Activated naive CD4-positive, alpha-beta T cell treated with anti-CD3 and anti-CD28 coated beads, Interleukin-2, amount 50 U/mL, for 16 hours (primary cell): ENCODE results near the gene RAC2.

Experiments used
- DNase-seq: peaks from one replicate; pipeline ENCODE4 v3.0.0-alpha.2; 2020

Gene RAC2

GRCh38 chr22:37215890-37216289 is 28.2 kb downstream of the RAC2 start:
- DNase-seq: no peak

DNA sequence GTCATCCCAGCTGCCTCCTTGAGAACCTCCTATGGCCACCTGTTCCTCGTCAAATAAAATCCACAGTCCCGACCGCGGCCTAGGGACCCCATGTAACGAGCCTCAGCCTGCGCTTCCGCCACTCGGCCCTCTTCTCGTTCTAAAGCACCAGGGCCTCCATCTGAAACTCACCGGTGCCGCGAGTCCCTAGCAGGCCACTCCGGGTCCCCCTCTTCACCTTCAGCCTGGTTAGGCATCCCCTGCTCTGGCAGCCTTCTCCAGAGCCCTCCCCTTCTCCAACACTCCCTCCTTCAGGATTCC is 29.4 kb downstream of the RAC2 start:
- DNase-seq: peak; percentile 5

GRCh38 chr22:37213941-37214730 is 29.9 kb downstream of the RAC2 start:
- DNase-seq: peak; percentile 7

GRCh38 chr22:37213218-37213855 is 30.7 kb downstream of the RAC2 start:
- DNase-seq: peak; percentile 8

DNA sequence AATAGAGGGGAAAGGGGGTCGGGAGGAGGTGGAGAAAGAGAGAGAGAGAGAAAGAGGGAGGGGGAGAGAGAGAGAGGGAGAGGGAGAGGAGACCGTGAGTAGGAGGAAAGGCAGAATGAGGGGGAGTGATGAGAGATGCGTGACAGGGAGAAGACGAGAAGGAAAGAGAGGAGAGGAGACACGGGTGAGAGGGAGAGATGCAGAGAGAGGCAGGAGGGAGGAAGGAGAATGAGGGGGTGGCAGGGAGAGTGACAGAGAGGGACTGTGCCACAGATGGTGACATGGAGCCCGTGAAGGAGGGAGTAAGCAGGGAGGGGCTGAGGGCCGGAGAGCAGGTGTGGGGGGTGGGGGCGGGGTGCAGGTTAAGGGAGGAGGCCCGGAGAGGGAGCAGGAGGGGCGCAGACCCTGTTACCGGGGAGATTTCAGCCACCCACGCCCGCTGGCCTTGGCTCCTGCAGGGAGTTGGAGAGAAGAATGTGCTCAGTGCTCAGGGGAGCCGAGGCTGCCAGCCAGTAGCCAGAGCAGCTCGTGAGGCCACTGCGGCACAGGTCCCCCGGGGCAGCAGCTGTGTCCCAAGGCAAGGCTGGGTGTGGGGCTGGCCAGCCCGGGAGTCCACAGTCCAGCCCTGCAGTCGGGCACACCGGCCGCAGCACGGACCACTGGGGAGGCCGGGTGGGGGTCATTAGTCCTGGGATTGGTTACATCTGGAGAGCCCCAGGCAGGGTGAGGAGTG is 31.7 kb downstream of the RAC2 start, which contains the start of gene SSTR3:
Gene SSTR3 (minus strand): TSS at position 304 of the 733 bp plus-strand sequence. CDS start 4,674 bp downstream, outside the sequence.
- peak; percentile 9 for DNase-seq

DNA sequence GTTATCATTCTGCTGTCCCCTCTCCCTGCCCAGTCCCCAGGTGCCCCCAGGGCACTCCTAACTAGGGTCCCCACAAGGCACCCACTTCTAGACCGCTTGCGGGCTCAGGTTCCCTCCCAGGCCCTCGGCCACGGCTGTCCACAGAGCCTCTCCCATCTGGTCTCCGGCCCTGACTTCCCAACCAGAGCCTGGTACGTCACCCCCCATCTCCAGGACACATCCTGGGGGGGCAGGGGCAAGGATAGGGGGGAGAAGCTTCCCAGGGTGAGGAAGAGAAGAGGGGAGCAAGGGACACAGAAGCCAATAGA is 32.2 kb downstream of the RAC2 start:
- no peak for DNase-seq

DNA sequence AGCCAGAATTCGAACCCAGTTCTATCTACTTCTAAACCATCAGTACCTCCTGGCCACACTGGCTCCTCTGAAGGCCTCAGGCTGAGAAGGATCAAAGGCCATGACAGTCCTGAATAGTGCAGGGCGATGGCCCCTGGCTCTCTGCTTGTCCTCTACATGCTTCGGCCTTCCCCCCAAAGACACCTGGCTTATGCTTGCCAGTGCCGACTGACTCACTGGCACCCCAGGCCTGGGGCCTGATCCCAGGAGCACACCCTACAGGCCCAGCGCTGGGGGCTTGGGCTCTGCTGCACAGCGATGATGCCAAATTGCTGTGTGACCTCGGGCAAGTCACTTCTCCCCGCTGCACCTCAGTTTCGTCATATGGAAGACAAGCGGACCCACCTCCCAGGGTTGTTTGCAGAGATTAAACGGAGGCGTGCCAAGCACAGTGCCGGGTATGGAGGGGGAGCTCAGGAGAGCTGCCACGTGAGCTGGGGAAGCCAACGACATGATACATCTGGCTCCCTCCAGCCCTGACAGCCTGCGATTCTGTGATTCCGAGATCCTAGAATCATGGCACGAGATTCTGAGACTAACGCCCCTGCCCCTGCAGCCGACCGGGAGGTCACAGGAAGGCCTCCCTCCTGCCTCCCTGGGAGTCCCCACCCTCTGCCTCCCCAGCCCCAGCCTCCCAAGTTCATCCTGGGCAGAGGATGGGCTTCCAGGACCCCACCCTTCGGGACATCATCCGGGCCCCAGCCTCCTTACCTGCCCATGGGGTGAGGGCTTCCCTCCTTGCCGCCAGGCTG is 32.8 kb downstream of the RAC2 start:
- peak; percentile 9 for DNase-seq

DNA sequence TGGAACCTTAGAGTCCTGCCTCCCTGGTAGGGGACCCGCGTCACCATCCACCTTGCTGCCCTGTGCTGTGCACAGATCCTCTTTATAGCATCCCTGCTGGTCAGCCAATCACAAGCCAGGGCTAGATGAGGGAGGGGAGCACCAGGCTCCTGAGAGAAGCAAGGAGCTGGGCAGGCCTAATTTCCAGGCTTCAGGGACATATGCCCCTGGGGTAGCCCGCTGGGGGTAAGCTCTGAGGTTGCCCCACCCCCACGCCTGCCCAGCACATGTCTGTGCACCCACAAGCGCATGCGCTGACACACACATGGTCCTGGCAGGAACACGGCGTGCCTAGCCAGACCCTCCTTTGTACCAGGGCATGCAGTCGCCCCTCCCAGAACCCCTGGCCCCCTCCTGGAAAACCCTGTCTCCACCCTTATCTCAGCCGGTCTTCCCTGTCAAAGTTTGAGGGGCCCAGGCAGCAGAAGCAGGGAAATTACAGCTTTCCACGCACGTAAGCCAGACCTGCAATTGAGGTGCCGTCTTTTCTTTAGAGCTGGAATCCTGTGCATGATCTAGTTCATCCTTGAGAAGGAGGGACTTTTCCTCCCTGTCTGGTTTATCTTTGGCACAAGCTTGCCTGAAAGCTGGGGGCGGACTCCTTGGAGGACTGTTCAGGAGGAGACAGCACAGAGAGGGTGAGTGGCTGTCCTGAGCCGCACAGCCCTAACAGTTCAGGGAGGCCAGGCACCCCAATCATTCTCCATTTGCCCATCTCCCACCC is 33.8 kb downstream of the RAC2 start:
- peak; percentile 10 for DNase-seq

DNA sequence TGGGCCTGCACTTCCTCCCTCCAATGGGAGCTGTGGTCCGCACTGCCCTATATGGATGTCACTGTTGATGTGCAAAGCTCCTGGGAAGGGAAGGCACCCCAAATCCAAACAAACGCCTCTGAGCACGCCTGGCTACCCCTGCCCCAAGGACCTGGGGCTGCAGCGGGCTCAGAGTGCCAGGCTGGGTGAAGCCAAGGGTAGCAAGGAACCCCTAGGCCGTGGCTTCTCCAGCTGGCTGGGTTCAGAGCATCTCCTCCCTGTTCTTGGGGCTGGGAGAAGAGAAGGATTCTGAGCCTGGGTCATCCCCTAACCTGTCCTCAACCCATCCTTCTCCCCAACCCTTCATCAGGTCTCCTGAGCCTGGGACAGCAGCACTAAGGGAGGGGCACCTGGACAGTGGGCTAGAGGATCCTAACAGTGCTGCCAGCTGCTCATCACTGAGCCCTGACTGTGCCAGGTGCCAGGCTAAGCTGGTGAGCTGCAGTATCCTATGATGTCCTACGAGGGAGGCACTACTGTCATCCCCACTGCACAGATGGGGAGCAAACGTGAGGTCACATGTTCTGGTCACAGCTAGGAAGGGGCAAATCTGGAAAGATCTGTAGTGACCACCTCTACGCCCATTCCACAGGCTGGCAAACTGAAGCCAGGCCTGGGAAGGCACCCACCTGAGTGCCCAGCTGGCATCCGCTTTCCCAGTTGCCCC is 34.8 kb downstream of the RAC2 start:
- DNase-seq: peak; percentile 7

DNA sequence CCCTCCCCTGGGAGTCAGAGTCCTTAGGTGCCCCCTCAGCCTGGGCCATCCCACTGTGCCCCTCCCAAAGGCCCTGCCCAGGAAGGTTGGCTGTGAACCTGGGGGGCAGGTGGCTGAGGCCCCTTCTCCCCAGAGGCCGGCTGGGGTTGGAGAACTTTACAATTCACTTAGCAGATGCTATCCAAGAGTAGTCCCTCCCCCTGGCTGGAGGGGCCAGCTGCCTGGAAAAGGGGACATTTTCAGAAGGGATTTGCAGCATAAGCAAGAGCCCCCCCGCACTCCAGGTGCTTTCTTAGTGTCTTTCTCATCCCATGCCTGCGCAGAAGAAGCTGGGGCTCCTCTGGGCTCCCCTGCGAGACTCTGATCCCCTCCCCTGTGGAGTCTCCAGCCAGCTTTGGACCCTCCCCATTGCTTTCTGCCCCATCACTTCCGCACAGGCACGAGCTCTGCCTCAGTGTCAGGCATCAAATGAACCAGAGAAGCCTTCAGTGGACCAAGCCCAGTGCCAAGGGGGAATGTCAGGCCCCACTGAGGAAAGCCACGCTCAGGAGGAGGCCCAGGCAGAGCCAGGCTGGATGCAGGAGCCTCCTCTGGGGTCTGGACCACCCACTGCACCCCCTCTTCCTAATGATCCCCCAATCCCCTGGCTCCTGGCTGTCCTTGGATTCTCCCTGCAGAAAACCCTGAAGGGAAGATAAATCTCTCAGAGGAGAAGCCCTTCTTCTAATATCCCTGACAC is 35.5 kb downstream of the RAC2 start:
- DNase-seq: peak; percentile 9

DNA sequence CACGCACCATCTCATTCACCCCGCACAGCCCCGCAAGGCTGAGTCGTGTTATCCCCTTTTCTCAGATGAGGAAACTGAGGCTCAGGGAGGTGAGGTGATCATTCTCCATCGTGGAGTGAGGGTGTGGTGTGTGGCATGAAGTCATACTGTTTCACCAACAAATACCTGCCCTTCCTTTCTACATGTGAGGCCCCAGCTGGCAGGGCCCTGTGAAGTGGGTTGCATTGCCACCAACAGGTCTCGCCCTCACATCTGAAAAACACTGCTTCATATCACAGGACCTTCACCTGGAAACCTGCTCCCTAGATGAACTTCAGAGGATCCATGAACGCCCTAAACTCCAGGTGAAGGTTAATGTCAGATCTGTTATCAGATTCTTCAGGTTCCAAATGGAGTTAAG is 36.1 kb downstream of the RAC2 start:
- DNase-seq: peak; percentile 29

- peak; percentile 7 for DNase-seq
Measured at GRCh38 chr22:37206841-37207821, 36.9 kb downstream of the RAC2 start.

GRCh38 chr22:37206118-37206840 is 37.8 kb downstream of the RAC2 start:
- DNase-seq: peak; percentile 4

DNA sequence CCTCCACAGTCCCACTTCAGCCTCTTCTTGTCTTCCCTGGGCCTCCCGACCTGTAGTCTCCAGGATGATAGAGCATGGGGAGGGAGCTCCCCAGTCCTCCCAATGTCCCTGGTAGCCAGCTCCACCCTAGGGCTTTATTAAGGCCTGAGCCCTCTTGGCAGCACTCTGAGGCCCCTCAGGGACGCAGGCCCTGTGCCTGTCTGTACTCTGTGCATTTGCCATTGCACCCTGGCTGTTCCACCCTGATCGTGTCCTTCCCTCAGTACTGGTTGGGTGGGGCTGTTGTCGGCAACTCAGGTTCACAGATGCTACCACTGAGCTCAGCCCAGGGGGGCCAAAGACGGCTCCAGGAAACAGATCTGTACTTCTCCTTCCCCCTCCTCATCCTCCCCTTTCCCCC is 39.0 kb downstream of the RAC2 start:
- DNase-seq: peak; percentile 8

- peak; percentile 1 for DNase-seq
Measured at GRCh38 chr22:37204045-37204655, 39.9 kb downstream of the RAC2 start.

GRCh38 chr22:37203354-37204044 is 40.6 kb downstream of the RAC2 start:
- peak; percentile 6 for DNase-seq

DNA sequence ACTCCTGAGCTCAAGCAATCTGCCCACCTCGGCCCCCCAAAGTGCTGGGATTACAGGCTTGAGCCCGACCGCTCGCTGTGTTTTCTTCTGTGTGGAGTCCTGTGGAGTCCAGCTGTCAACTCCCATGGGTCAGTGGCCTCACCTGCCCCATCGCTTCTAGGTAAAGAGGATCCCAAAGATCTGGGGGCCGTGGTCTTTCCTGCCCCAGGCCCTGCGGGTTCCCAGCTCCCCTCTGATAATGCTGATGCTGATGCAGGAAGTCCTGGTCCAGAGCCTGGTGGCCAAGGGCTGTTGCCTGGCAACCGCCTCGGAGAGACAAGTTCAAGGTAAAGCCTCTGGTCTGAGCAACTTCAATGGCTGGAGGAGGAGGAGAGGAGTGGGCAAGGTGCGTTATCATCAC is 41.4 kb downstream of the RAC2 start:
- peak; percentile 7 for DNase-seq

DNA sequence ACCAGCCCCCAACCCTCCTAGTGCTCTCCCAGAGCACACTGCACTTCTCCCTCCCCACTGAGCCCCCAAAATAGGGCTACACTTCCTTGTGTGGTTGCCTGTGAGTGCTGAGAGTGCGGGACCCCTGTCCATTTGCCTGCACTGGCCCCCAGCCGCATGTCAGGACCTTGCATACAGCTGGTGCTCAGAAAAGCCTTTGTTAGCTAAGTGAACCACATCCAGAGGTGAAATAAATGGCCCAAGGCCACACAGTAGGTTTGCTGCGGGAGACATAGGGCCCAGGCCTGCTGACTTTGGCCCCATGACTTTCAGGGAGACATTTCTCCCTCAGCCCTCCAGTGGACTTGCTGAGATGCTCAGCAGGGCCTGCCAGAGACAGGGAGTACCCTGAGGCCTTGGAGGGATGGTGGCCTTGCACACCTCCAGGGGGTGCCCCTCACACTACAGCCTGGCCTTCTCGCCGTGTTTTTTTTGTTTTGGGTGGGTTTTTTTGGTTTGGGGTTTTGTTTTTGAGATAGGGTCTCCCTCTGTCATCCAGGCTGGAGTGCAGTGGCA is 42.0 kb downstream of the RAC2 start:
- peak; percentile 7 for DNase-seq
